Effector memory CD4-positive, alpha-beta T cell (primary cell): Measurements from ENCODE around the gene INO80C.

Source experiments
- DNase-seq, 3 donors: peaks; one replicate each; pipeline ENCODE4 v3.0.0-alpha.2; 2020
- H3K27ac ChIP-seq: 2 replicates; pipeline ENCODE4 v1.7.0; 2013; ENCODE audit warnings: mild to moderate bottlenecking, low read length, moderate library complexity; ENCODE audit not compliant: insufficient read depth, poor library complexity, severe bottlenecking
- H3K27me3 ChIP-seq: replicated peaks from 2 replicates; pipeline ENCODE4 v1.7.0; 2013; ENCODE audit warnings: mild to moderate bottlenecking, low read length; ENCODE audit not compliant: insufficient read depth, control insufficient read depth, poor library complexity, severe bottlenecking
- H3K36me3 ChIP-seq: 2 replicates; pipeline ENCODE4 v1.7.0; 2013; ENCODE audit warnings: mild to moderate bottlenecking, low read length, moderate library complexity; ENCODE audit not compliant: control insufficient read depth, insufficient read depth
- H3K4me1 ChIP-seq: 2 replicates; pipeline ENCODE4 v1.7.0; 2013; ENCODE audit warnings: low read length, mild to moderate bottlenecking; ENCODE audit not compliant: control insufficient read depth, insufficient read depth, poor library complexity, severe bottlenecking
- H3K4me3 ChIP-seq: 2 replicates; pipeline ENCODE4 v1.7.0; 2013; ENCODE audit warnings: low read length, low read depth, mild to moderate bottlenecking; ENCODE audit not compliant: insufficient read depth, poor library complexity, severe bottlenecking
- H3K9me3 ChIP-seq: 2 replicates; pipeline ENCODE4 v1.7.0; 2013; ENCODE audit warnings: mild to moderate bottlenecking, low read length, moderate library complexity; ENCODE audit not compliant: control insufficient read depth

The INO80C gene

GRCh38 chr18:35477497-35477896 is 20.3 kb downstream of the INO80C start:
- peaks cover 14% of the 10 kb centered on the region for H3K36me3 ChIP-seq
- no peaks in the 10 kb centered on the region for H3K4me1 ChIP-seq
- H3K9me3 ChIP-seq = no peaks in the 10 kb centered on the region
- no peak overlapping the region for H3K27ac ChIP-seq
- no peaks in the 10 kb centered on the region for H3K27me3 ChIP-seq
- no peak for DNase-seq
- H3K4me3 ChIP-seq = no peak overlapping the region

- DNase-seq = no peak
- Histone ChIP-seq H3K27me3 (no peaks in the 10 kb centered on the region), H3K36me3 (peaks cover 15% of the 10 kb centered on the region), H3K4me1 (no peaks in the 10 kb centered on the region), H3K9me3 (no peaks in the 10 kb centered on the region), H3K27ac (no peak overlapping the region), H3K4me3 (no peak overlapping the region)
These were observed 22.9 kb downstream of the INO80C start for GRCh38 chr18:35474884-35475283.

- H3K27me3 ChIP-seq = no peaks in the 10 kb centered on the region
- no peak overlapping the region for H3K4me3 ChIP-seq
- H3K9me3 ChIP-seq = no peaks in the 10 kb centered on the region
- H3K27ac ChIP-seq = no peak overlapping the region
- DNase-seq = no peak
- H3K4me1 ChIP-seq = no peaks in the 10 kb centered on the region
- peaks cover 21% of the 10 kb centered on the region for H3K36me3 ChIP-seq
These were observed 24.2 kb downstream of the INO80C start for GRCh38 chr18:35473562-35473961.

GRCh38 chr18:35470435-35470834 is 27.3 kb downstream of the INO80C start:
- H3K27ac ChIP-seq = no peak overlapping the region
- no peaks in the 10 kb centered on the region for H3K27me3 ChIP-seq
- H3K4me3 ChIP-seq = no peak overlapping the region
- DNase-seq = no peak
- peaks cover 16% of the 10 kb centered on the region for H3K36me3 ChIP-seq
- no peaks in the 10 kb centered on the region for H3K9me3 ChIP-seq
- H3K4me1 ChIP-seq = no peaks in the 10 kb centered on the region

- Histone ChIP-seq H3K4me1 (no peaks in the 10 kb centered on the region), H3K9me3 (no peaks in the 10 kb centered on the region), H3K4me3 (no peak overlapping the region), H3K36me3 (peaks cover 16% of the 10 kb centered on the region), H3K27ac (no peak overlapping the region), H3K27me3 (no peaks in the 10 kb centered on the region)
- DNase-seq = no peak
These were observed 28.0 kb downstream of the INO80C start for GRCh38 chr18:35469725-35470124.

GRCh38 chr18:35468711-35469110 is 29.0 kb downstream of the INO80C start:
- Histone ChIP-seq H3K27ac (no peak overlapping the region), H3K4me1 (no peaks in the 10 kb centered on the region), H3K27me3 (no peaks in the 10 kb centered on the region), H3K36me3 (peaks cover 16% of the 10 kb centered on the region), H3K9me3 (no peaks in the 10 kb centered on the region), H3K4me3 (no peak overlapping the region)
- DNase-seq = no peak

GRCh38 chr18:35467624-35468016 is 30.1 kb downstream of the INO80C start:
- peaks cover 8% of the 10 kb centered on the region for H3K36me3 ChIP-seq
- DNase-seq = no peak
- no peak overlapping the region for H3K27ac ChIP-seq
- H3K4me3 ChIP-seq = no peak overlapping the region
- H3K9me3 ChIP-seq = no peaks in the 10 kb centered on the region
- H3K4me1 ChIP-seq = no peaks in the 10 kb centered on the region
- no peaks in the 10 kb centered on the region for H3K27me3 ChIP-seq

- H3K4me1 ChIP-seq = no peaks in the 10 kb centered on the region
- H3K36me3 ChIP-seq = peaks cover 6% of the 10 kb centered on the region
- no peak overlapping the region for H3K27ac ChIP-seq
- no peak overlapping the region for H3K4me3 ChIP-seq
- DNase-seq = no peak
- no peaks in the 10 kb centered on the region for H3K27me3 ChIP-seq
- H3K9me3 ChIP-seq = no peaks in the 10 kb centered on the region
These were observed 30.7 kb downstream of the INO80C start for GRCh38 chr18:35466815-35467623.

- H3K27ac ChIP-seq = no peak overlapping the region
- H3K4me3 ChIP-seq = no peak overlapping the region
- no peaks in the 10 kb centered on the region for H3K27me3 ChIP-seq
- peaks cover 6% of the 10 kb centered on the region for H3K36me3 ChIP-seq
- no peaks in the 10 kb centered on the region for H3K9me3 ChIP-seq
- no peak for DNase-seq
- no peaks in the 10 kb centered on the region for H3K4me1 ChIP-seq
These were observed 31.4 kb downstream of the INO80C start for GRCh38 chr18:35466334-35466733.

GRCh38 chr18:35465329-35465728 is 32.4 kb downstream of the INO80C start:
- no peak for DNase-seq
- Histone ChIP-seq H3K36me3 (peaks cover 6% of the 10 kb centered on the region), H3K4me1 (no peaks in the 10 kb centered on the region), H3K27me3 (no peaks in the 10 kb centered on the region), H3K9me3 (no peaks in the 10 kb centered on the region), H3K4me3 (no peak overlapping the region), H3K27ac (no peak overlapping the region)
